ENCODE results near the gene LAMB3.

The LAMB3 gene

DNA sequence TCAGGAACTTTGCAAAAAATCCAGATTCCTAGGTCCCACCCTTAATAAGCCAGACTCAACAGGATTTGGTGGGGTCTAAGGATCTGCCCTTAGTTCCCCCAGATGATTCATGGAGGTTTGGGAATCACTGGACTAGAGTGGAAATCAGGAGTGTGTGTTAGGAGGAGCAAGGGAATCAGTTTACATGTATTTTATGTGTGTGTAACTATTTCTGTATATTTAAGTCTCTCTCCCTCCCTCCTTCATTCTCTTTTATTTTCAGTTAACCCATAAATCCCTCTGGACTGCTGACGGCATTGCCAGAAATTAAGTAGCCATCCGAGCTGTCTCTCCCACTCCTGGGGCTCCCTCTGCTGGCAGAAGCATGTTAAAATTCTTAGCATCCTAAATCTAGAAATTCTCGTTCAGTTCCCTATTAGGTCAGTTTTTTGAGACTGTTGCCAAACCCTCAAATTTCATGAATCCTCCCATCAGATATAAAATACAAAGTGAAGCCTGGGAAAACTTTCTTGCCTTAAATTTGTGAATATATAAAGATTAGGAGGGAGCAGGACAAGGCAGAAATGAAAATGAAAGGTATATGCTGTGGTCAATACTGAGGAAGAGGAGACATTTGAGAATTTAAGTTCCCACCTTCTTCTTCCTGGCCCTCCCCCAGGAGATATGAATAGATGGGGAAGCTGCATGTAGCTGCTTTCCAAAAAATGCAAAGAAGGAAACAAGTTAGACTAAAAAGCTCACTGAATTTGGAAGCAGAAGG is 40.7 kb upstream of the LAMB3 start (continued):
- TF ChIP-seq ZNF184 (tag by site-specific recombination; IDR thresholded peaks at IDR 0.05) (0 out of 2 replicates have a peak, but pooled peaks have one; percentile 6), ZNF426 (tag by site-specific recombination; IDR thresholded peaks at IDR 0.05) (no peak), ZNF600 (tag by site-specific recombination; IDR thresholded peaks at IDR 0.05) (no peak), ZNF692 (tag by site-specific recombination; IDR thresholded peaks at IDR 0.05) (peak; percentile 53; the same call in 1 of the 2 replicates), ZNF23 (tag by site-specific recombination; IDR thresholded peaks at IDR 0.05; ENCODE audit: borderline replicate concordance) (no peak), SP3 (tag by site-specific recombination; IDR thresholded peaks at IDR 0.05) (no peak), ZNF654 (tag by site-specific recombination; IDR thresholded peaks at IDR 0.05; ENCODE audit: low read depth) (peak; percentile 97), BCL11A (tag by site-specific recombination; IDR thresholded peaks at IDR 0.05; ENCODE audit: low read depth) (no peak), IKZF3 (tag by site-specific recombination; IDR thresholded peaks at IDR 0.05) (no peak), ZNF549 (tag by site-specific recombination; IDR thresholded peaks at IDR 0.05) (no peak), REST (tag by site-specific recombination; IDR thresholded peaks at IDR 0.05) (no peak; the same call in 1 of the 2 replicates), ZBTB48 (tag by site-specific recombination; IDR thresholded peaks at IDR 0.05) (no peak), GLI2 (tag by site-specific recombination; IDR thresholded peaks at IDR 0.05; ENCODE audit: borderline replicate concordance, low read depth) (no peak), ZSCAN30 (tag by site-specific recombination; IDR thresholded peaks at IDR 0.05) (no peak), ZNF350 (tag by site-specific recombination; IDR thresholded peaks at IDR 0.05) (no peak), MYNN (tag by site-specific recombination; IDR thresholded peaks at IDR 0.05; ENCODE audit: borderline replicate concordance) (no peak), ZNF48 (tag by site-specific recombination; IDR thresholded peaks at IDR 0.05) (no peak), YY1 (tag by site-specific recombination; IDR thresholded peaks at IDR 0.05) (no peak), ATF2 (tag by site-specific recombination; IDR thresholded peaks at IDR 0.05; ENCODE audit: low read depth) (no peak), ZBTB21 (tag by site-specific recombination; IDR thresholded peaks at IDR 0.05) (no peak), ZSCAN23 (tag by site-specific recombination; IDR thresholded peaks at IDR 0.05) (no peak), ZNF274 (IDR thresholded peaks at IDR 0.05; ENCODE audit: low read length) (no peak), ZNF274 (tag by site-specific recombination; IDR thresholded peaks at IDR 0.05; ENCODE audit: borderline replicate concordance) (no peak), ZBTB7A (tag by site-specific recombination; IDR thresholded peaks at IDR 0.05; ENCODE audit: low read depth) (no peak), ZNF214 (tag by site-specific recombination; IDR thresholded peaks at IDR 0.05; ENCODE audit: borderline replicate concordance) (no peak), ZNF138 (tag by site-specific recombination; IDR thresholded peaks at IDR 0.05; ENCODE audit: borderline replicate concordance) (no peak)
- TF ChIP-seq, protein P1, sequence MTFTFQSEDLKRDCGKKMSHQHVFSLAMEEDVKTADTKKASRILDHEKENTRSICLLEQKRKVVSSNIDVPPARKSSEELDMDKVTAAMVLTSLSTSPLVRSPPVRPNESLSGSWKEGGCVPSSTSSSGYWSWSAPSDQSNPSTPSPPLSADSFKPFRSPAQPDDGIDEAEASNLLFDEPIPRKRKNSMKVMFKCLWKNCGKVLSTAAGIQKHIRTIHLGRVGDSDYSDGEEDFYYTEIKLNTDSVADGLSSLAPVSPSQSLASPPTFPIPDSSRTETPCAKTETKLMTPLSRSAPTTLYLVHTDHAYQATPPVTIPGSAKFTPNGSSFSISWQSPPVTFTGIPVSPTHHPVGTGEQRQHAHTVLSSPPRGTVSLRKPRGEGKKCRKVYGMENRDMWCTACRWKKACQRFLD (tag by site-specific recombination; IDR thresholded peaks at IDR 0.05), result no peak
- TF ChIP-seq, protein P2, sequence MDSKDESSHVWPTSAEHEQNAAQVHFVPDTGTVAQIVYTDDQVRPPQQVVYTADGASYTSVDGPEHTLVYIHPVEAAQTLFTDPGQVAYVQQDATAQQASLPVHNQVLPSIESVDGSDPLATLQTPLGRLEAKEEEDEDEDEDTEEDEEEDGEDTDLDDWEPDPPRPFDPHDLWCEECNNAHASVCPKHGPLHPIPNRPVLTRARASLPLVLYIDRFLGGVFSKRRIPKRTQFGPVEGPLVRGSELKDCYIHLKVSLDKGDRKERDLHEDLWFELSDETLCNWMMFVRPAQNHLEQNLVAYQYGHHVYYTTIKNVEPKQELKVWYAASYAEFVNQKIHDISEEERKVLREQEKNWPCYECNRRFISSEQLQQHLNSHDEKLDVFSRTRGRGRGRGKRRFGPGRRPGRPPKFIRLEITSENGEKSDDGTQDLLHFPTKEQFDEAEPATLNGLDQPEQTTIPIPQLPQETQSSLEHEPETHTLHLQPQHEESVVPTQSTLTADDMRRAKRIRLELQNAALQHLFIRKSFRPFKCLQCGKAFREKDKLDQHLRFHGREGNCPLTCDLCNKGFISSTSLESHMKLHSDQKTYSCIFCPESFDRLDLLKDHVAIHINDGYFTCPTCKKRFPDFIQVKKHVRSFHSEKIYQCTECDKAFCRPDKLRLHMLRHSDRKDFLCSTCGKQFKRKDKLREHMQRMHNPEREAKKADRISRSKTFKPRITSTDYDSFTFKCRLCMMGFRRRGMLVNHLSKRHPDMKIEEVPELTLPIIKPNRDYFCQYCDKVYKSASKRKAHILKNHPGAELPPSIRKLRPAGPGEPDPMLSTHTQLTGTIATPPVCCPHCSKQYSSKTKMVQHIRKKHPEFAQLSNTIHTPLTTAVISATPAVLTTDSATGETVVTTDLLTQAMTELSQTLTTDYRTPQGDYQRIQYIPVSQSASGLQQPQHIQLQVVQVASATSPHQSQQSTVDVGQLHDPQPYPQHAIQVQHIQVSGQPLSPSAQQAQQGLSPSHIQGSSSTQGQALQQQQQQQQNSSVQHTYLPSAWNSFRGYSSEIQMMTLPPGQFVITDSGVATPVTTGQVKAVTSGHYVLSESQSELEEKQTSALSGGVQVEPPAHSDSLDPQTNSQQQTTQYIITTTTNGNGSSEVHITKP (tag by site-specific recombination; IDR thresholded peaks at IDR 0.05), result 0 out of 2 replicates have a peak, but pooled peaks have one; percentile 32

Measured in HEK293 (cell line).